Activated T-helper 1 cell treated with anti-CD3 and anti-CD28 coated beads, Interleukin-12 subunit alpha, Interleukin-12 subunit beta, Interleukin-2, Interleukin-4 antibody, amounts not matched to agents 30 ng/mL and 10 ng/mL and 1 ng/mL, durations not matched to agents 14 hours and 24 hours and 36 hours (primary cell): ENCODE results near the gene TNNC2. TPM values are rescaled to one million over a fixed set of nuclear protein-coding genes. Genes with fewer than 3 reads are reported as not detected.

ENCODE experiments used
- DNase-seq: peaks from one replicate; pipeline ENCODE4 v3.0.0; 2021; ENCODE audit warnings: low spot score
- H3K27ac Mint-ChIP-seq: one replicate; pipeline ENCODE4 v1.8.0; 2021; ENCODE audit warnings: mild to moderate bottlenecking, mixed read lengths
- H3K27me3 Mint-ChIP-seq: one replicate; pipeline ENCODE4 v1.8.0; 2022; ENCODE audit warnings: mild to moderate bottlenecking, moderate library complexity, mixed read lengths; ENCODE audit not compliant: insufficient read depth
- H3K36me3 Mint-ChIP-seq: one replicate; pipeline ENCODE4 v1.8.0; 2021; ENCODE audit warnings: low read depth, mixed read lengths
- H3K4me1 Mint-ChIP-seq: one replicate; pipeline ENCODE4 v1.8.0; 2021; ENCODE audit warnings: low read depth, mixed read lengths
- H3K4me3 Mint-ChIP-seq: one replicate; pipeline ENCODE4 v1.8.0; 2021; ENCODE audit warnings: mild to moderate bottlenecking, moderate library complexity, mixed read lengths
- H3K9me3 Mint-ChIP-seq: one replicate; pipeline ENCODE4 v1.8.0; 2021; ENCODE audit warnings: mixed read lengths
- intact Hi-C: fragments of 100-400 bp; cut with micrococcal nuclease; formaldehyde crosslinking; loops from one replicate; pipeline ENCODE4 v1.15.1; 2024
- total RNA-seq: library from RNA; stranded (reverse); gene quantifications from 2 replicates; pipeline ENCODE4 v1.2.3, GENCODE V29; 2022

Gene TNNC2
- total RNA-seq, 1 donor from 2014 or later: not detected

GRCh38 chr20:45780159-45780558 lies 47.0 kb downstream of the TNNC2 start:
- Mint-ChIP-seq H3K27me3 (peaks cover 7% of the 10 kb centered on the region), H3K9me3 (no peaks in the 10 kb centered on the region), H3K36me3 (no peaks in the 10 kb centered on the region), H3K27ac (no peak overlapping the region), H3K4me1 (peaks cover 29% of the 10 kb centered on the region), H3K4me3 (no peak overlapping the region)
- no peak for DNase-seq
- intact Hi-C loops: no loop called here

- no peak overlapping the region for H3K27ac Mint-ChIP-seq
- no peak overlapping the region for H3K4me3 Mint-ChIP-seq
- H3K36me3 Mint-ChIP-seq: no peaks in the 10 kb centered on the region
- intact Hi-C loops: no loop called here
- no peaks in the 10 kb centered on the region for H3K9me3 Mint-ChIP-seq
- H3K27me3 Mint-ChIP-seq: peaks cover 8% of the 10 kb centered on the region
- DNase-seq: no peak
- peaks cover 23% of the 10 kb centered on the region for H3K4me1 Mint-ChIP-seq
Observed at GRCh38 chr20:45779011-45779915, 47.8 kb downstream of the TNNC2 start.

GRCh38 chr20:45776931-45777330 lies 50.2 kb downstream of the TNNC2 start:
- Mint-ChIP-seq H3K4me1 (peaks cover 9% of the 10 kb centered on the region), H3K4me3 (no peak overlapping the region), H3K27me3 (peaks cover 8% of the 10 kb centered on the region), H3K27ac (no peak overlapping the region), H3K36me3 (no peaks in the 10 kb centered on the region), H3K9me3 (no peaks in the 10 kb centered on the region)
- intact Hi-C loops: no loop called here
- no peak for DNase-seq

GRCh38 chr20:45775411-45775810 lies 51.7 kb downstream of the TNNC2 start:
- H3K27me3 Mint-ChIP-seq: peaks cover 11% of the 10 kb centered on the region
- peaks cover 15% of the 10 kb centered on the region for H3K4me1 Mint-ChIP-seq
- no peak overlapping the region for H3K4me3 Mint-ChIP-seq
- no peak overlapping the region for H3K27ac Mint-ChIP-seq
- H3K9me3 Mint-ChIP-seq: no peaks in the 10 kb centered on the region
- intact Hi-C loops: no loop called here
- no peak for DNase-seq
- no peaks in the 10 kb centered on the region for H3K36me3 Mint-ChIP-seq

GRCh38 chr20:45774945-45775344 lies 52.2 kb downstream of the TNNC2 start:
- intact Hi-C loops: no loop called here
- Mint-ChIP-seq H3K27me3 (peaks cover 11% of the 10 kb centered on the region), H3K4me1 (peaks cover 15% of the 10 kb centered on the region), H3K27ac (no peak overlapping the region), H3K36me3 (no peaks in the 10 kb centered on the region), H3K4me3 (no peak overlapping the region), H3K9me3 (no peaks in the 10 kb centered on the region)
- DNase-seq: no peak

Other genes with a start within 250 kb of the TNNC2 start
- gene WFDC8, start 248.0 kb downstream of the TNNC2 start, total RNA-seq: not detected in 2 replicates
- gene WFDC10A, start 197.6 kb downstream of the TNNC2 start, total RNA-seq: not detected in 2 replicates
- gene WFDC9, start 196.0 kb downstream of the TNNC2 start, total RNA-seq: not detected in 2 replicates
- not detected in 2 replicates for gene WFDC11, start 157.1 kb downstream of the TNNC2 start, total RNA-seq
- not detected in 2 replicates for gene WFDC13, start 125.3 kb downstream of the TNNC2 start, total RNA-seq
- gene WFDC10B, start 122.3 kb downstream of the TNNC2 start, total RNA-seq: not detected in 2 replicates
- not detected in 2 replicates for gene SPINT4, start 105.0 kb downstream of the TNNC2 start, total RNA-seq
- gene WFDC3, start 35.4 kb downstream of the TNNC2 start, total RNA-seq: not detected in 2 replicates
- 35.6 and 40.1 TPM in 2 replicates for gene DNTTIP1, start 35.4 kb downstream of the TNNC2 start, total RNA-seq
- 114 and 118 TPM in 2 replicates for gene UBE2C, start 14.7 kb downstream of the TNNC2 start, total RNA-seq
- gene SNX21, start 6.5 kb upstream of the TNNC2 start, total RNA-seq: 0.75 and 1.1 TPM in 2 replicates
- gene ACOT8, start 30.1 kb upstream of the TNNC2 start, total RNA-seq: 26.5 and 27.2 TPM in 2 replicates
- gene ZSWIM3, start 30.3 kb upstream of the TNNC2 start, total RNA-seq: 5.8 and 6.2 TPM in 2 replicates
- gene ZSWIM1, start 53.9 kb upstream of the TNNC2 start, total RNA-seq: 7.5 and 7.8 TPM in 2 replicates
- gene SPATA25, start 60.3 kb upstream of the TNNC2 start, total RNA-seq: 0.59 and 1.1 TPM in 2 replicates
- gene NEURL2, start 63.9 kb upstream of the TNNC2 start, total RNA-seq: 1.9 and 3.4 TPM in 2 replicates
- gene CTSA, start 64.0 kb upstream of the TNNC2 start, total RNA-seq: 43.0 and 46.9 TPM in 2 replicates
- 1.5 and 1.9 TPM in 2 replicates for gene PLTP, start 84.8 kb upstream of the TNNC2 start, total RNA-seq
- gene PCIF1, start 107.4 kb upstream of the TNNC2 start, total RNA-seq: 27.9 and 28.5 TPM in 2 replicates
- gene ZNF335, start 144.9 kb upstream of the TNNC2 start, total RNA-seq: 38.3 and 40.9 TPM in 2 replicates
- gene MMP9, start 181.6 kb upstream of the TNNC2 start, total RNA-seq: 0.08 TPM in 1 of 2 replicates, not detected in the other
- gene SLC12A5, start 201.9 kb upstream of the TNNC2 start, total RNA-seq: 0.42 TPM in 1 of 2 replicates, not detected in the other